Measurements from ENCODE around the gene NFATC3.
A peak's percentile ranks its signal among the peaks of the same experiment; 100 is the strongest.
"Not testable (repeated sequence)": the region's sequence is repeated elsewhere in the genome, so short reads cannot be mapped to it uniquely, and the experiment has no call there.

The NFATC3 gene

GRCh38 chr16:68090130-68090529, 5.0 kb downstream of the NFATC3 start:
- no peak for DNase-seq

GRCh38 chr16:68090533-68090932, 5.4 kb downstream of the NFATC3 start:
- DNase-seq = no peak

DNA sequence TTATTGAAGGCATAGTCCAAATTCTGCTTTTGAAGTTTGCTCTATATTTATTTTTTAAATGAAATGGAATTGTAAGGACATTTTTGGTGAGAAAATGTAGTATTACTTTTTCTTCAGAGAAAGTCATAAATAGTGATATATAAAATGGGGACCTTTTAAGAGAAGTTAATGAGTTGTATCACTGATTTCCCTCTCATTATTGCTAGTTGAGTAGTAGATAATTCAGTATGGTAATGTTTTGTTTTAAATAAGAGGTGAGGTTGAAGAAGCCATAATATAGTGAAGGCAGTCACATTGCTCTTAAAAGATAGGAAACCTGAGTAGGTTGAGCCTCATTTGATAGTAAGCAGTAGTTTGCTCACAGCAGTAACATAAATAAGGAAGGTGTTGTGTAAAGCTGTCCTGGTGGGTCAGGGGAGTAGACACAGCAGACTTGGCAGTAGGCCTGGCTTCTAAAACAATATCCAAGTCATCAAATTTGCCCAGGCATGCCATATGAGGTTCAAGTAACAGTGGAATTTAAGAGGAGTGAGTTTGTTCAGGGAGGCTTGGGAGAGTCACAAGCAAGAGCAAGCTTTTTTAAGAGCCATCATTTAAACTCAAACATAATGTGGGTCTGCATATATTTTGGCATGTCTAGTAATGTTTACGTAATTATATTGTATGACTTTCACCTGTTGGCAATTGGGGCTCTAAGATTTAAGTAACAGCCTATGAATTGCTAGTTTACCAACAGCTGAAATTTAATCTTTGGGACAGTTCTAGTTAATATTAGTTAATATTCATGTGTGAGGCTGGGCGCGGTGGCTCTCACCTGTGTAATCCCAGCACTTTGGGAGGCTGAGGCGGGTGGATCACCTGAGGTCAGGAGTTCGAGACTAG, 6.5 kb downstream of the NFATC3 start:
- no peak for DNase-seq

- not testable (repeated sequence) for DNase-seq
These were observed 7.1 kb downstream of the NFATC3 start for GRCh38 chr16:68092275-68092674.

DNA sequence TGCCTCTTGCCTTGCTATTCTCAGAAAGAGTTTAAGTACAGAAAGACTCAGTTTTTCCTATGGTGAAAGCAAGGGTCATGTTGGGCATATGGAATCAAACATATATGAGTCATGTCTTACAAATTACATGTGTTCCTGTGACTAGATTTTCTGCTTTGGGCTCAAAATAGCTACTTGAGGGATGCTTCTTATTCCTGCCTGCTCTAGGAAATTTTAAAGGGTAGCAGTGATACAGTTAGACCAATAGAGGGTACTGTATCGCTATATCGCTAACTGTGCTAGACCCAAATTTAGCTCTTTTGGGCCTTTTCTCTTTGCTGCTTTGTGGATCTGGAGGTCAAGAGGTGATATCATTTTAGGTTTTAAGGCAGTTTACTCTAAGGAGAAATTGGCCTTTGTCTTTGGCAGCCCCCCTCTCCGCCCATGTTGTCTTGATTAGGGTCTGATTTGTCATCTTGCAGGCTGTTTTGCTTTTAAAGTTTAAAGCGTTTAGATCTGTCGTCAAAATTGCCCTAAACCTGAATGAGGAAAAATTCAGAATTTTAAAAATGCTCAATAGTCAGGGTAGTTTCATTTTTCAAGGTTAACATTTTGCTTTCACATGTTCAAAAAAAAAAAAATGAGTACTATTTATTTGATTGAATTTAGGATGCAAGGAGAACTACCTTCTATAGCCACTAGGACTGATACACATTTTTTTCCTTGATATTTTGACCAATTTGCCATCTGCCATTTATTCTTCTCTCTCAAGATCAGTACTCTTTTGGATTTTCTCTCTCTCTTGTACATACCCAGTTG, 8.8 kb downstream of the NFATC3 start:
- DNase-seq = peak; percentile 49

DNA sequence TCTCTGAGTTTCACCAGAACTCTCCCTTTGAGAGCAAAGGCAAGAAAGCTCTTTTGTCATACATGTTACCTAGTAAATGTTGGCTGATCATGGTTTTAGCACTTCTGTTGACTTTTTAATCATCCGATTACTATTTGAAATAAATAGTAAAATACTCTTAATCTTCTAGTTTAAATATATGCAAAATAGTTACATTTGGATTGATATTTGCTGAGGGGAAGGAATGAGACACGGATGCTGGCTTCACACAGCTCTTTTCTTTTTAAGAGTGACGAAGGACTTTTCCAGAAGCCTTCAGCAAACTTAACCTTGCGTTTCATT, 9.4 kb downstream of the NFATC3 start:
- no peak for DNase-seq

DNA sequence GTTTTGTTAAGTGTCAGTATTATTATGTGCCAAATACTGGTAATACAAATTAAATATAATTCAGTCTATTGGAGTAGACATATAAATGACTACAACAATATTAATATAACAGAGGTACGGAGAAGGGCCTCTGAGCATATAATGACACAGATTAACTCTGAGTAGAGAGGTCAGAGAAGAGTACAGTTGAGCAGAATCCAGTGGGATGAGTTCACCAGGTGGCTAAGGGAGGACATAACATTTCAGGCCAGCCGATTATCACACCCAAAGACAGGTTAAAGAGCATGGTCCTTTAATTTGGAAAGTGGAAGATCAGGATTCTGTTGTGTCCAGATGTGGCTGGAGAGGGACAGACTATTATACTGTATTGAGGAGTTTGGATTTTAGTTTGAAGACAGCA, 11.3 kb downstream of the NFATC3 start:
- DNase-seq = no peak

DNA sequence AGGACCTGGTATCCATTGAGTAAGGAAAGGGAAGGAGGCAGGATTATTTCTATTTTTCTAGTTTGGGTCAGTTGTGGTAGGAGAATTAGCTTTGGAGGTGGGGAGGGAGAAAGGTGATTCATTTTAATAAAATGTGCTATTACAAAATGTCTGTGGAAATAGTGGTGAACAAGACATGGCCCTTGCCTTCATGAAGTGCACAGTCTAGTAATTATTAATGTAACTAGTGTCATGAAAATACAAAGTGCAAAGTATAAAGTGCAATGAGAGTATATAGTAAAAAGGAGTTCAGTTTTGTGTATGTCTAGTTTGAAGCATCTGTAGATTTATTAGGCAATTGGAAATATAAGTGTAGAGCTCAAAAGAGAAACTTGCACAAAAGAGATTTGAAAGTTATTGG, 11.9 kb downstream of the NFATC3 start:
- DNase-seq = no peak

GRCh38 chr16:68097895-68098294, 12.7 kb downstream of the NFATC3 start:
- DNase-seq = no peak

- peak; percentile 39 for DNase-seq
These were observed 15.3 kb downstream of the NFATC3 start for GRCh38 chr16:68100488-68100887.

GRCh38 chr16:68105611-68106010, 20.4 kb downstream of the NFATC3 start:
- DNase-seq = no peak

DNA sequence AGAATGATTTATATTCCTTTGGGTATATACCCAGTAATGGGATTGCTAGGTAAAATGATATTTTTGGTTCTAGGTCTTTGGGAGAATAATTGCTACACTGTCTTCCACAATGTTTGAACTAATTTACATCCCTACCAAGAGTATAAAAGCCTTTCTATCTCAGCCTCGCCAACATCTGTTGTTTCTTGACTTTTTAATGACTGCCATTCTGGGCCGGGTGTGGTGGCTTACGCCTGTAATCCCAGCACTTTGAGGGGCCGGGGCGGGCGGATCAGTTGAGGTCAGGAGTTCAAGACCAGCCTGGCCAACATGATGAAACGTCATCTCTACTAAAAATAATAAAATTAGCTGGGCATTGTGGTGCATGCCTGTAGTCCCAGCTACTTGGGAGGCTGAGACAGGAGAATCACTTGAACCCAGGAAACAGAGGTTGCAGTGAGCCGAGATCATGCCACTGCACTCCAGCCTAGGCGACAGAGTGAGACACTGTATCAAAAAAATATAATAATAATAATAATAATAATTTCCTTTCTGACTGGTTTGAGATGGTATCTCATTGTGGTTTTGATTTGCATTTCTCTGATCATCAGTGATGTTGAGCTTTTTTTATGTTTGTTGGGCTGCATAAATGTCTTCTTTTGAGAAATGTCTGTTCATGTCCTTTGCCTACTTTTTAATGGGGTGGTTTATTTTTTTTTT, 22.2 kb downstream of the NFATC3 start:
- DNase-seq = peak; percentile 38

- not testable (repeated sequence) for DNase-seq
These were observed 24.0 kb downstream of the NFATC3 start for GRCh38 chr16:68109156-68109555.

- not testable (repeated sequence) for DNase-seq
These were observed 25.4 kb downstream of the NFATC3 start for GRCh38 chr16:68110611-68111010.

GRCh38 chr16:68111379-68111778, 26.2 kb downstream of the NFATC3 start:
- no peak for DNase-seq

DNA sequence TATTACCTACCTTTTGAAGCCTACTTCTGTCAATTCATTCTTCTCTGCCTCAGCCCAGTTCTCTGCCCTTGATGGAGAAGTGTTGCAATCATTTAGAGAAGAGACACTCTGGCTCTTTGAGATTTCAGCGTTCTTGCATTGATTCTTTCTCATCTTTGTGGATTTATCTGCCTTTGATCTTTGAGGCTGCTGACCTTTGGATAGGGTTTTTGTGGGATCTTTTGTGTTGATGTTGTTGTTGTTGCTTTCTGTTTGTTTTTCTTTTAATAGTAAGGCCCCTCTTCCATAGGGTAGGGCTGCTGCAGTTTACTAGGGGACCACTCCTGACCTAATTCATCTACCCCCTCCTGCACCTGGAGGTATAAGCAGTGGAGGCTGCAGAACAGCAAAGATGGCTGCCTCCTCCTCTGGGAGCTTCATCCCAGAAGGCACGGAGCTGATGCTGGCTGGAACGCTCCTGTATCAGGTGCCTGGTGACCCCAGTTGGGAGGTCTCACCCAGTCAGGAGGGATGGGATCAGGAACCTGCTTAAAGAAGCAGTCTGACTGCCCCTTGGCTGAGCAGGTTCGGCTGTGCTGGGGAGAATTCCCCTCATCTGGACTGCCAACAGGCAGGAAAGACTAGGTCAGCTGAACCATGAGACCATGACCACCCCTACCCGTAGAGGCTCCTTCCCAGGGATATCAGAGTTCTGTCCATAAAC, 28.0 kb downstream of the NFATC3 start:
- DNase-seq = no peak

GRCh38 chr16:68113765-68114240, 28.6 kb downstream of the NFATC3 start:
- DNase-seq = no peak

GRCh38 chr16:68114939-68115338, 29.8 kb downstream of the NFATC3 start:
- not testable (repeated sequence) for DNase-seq

DNA sequence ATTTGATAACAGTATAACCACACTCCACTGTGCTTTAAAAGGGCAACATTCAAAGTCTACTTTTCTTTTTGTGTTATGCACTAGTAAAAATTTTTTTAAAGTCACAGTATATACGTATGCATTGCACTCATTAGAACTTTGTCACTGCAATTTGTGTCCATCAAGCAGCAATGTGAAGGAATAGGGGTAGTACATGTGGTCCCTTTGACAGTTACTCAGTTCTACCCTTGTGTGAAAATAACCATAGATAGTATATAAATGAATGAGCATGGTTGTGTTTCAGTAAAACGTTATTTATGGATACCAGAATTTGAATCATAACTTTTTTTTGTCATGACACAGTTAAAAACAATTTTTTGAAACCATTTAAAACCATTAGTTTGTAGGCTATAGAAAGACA, 30.7 kb downstream of the NFATC3 start:
- DNase-seq = no peak

- DNase-seq = peak; percentile 44
These were observed 31.2 kb downstream of the NFATC3 start for GRCh38 chr16:68116256-68116867.

GRCh38 chr16:68117884-68118283, 32.7 kb downstream of the NFATC3 start:
- DNase-seq = peak; percentile 16

DNA sequence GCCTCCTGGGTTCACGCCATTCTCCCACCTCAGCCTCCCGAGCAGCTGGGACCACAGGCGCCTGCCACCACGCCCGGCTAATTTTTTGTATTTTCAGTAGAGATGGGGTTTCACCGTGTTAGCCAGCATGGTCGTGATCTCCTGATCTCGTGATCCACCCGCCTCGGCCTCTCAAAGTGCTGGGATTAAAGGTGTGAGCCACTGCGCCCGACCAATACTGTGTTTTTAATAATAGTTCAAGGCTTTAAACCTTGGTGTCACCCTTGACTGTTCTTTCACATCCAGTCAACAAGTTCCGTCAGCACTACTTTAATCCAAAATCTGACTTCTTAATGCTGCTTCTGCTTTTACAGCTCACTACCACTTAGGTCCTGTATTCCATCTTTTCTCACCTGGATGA, 33.8 kb downstream of the NFATC3 start:
- not testable (repeated sequence) for DNase-seq

Data from CD4-positive, alpha-beta T cell treated with Interleukin-4 for 4 hours (primary cell).